Measurements from ENCODE around the gene GRAMD2A.

- TF ChIP-seq CTCF (IDR thresholded peaks at IDR 0.05) (no peak), POLR2A (IDR thresholded peaks at IDR 0.05) (no peak), EP300 (IDR thresholded peaks at IDR 0.05) (no peak)
These were observed 4.7 kb upstream of the GRAMD2A start for GRCh38 chr15:72202302-72202701.

All from tibial nerve (tissue), 4 donors.